GM10248 (cell line): ENCODE results near the gene RBM47.

Source experiments
- CTCF ChIA-PET: fragments of 300-600 bp; sonication (Branson Sonifier 250); formaldehyde crosslinking; extraction: SDS; loops from one replicate; lab custom pipeline; 2021; ENCODE audit warnings: antibody characterized with exemption; lab: Yijun Ruan, JAX
- POLR2A ChIA-PET: fragments of 350-650 bp; sonication (Branson Sonifier 250); formaldehyde crosslinking; extraction: SDS; loops from one replicate; lab custom pipeline; 2020; ENCODE audit warnings: antibody characterized with exemption; lab: Yijun Ruan, JAX
- DNase-seq: peaks from one replicate; pipeline ENCODE4 v3.0.0; 2012; ENCODE audit errors: extremely low spot score
- CTCF ChIP-seq: IDR thresholded peaks from 2 replicates; pipeline ENCODE4 v1.5.1; 2012; ENCODE audit warnings: mild to moderate bottlenecking, low read depth; ENCODE audit errors: extremely low read depth, missing control alignments, control extremely low read depth

RBM47 gene

GRCh38 chr4:40514497-40514951 is 115.1 kb downstream of the RBM47 start:
- CTCF ChIA-PET: interaction anchor here (1.8 to 2.3 kb wide), 2 partner anchors 11 to 18 kb away, joined by 4 to 11 read pairs; no protein-coding TSS in a partner anchor
- POLR2A ChIA-PET: no interaction called here
- no peak for TF ChIP-seq CTCF
- no peak for DNase-seq

GRCh38 chr4:40511036-40511614 is 118.5 kb downstream of the RBM47 start:
- DNase-seq: no peak
- POLR2A ChIA-PET: no interaction called here
- TF ChIP-seq CTCF: no peak
- CTCF ChIA-PET: no interaction called here

DNA sequence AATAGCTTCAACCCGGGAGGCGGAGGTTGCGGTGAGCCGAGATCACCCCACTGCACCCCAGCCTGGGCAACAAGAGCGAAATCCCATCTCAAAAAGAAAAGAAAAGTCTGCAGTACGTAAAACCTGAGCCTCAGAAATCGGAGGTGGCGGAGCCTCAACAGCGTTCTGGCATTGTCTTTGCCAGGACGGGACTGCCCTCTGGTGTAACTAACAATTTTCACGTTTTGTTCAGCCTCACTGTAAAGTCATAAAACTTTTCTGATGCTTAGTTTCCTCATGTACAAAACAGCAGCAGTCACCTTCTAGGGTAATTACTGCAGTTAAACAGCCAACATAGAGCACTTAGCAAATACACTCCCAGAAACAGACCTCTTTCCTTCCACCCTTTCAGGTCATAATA is 121.7 kb downstream of the RBM47 start:
- POLR2A ChIA-PET: no interaction called here
- CTCF ChIA-PET: interaction anchor here (0.7 to 1.0 kb wide), 2 partner anchors 17 to 19 kb away, joined by 3 read pairs; no protein-coding TSS in a partner anchor
- no peak for TF ChIP-seq CTCF
- no peak for DNase-seq

DNA sequence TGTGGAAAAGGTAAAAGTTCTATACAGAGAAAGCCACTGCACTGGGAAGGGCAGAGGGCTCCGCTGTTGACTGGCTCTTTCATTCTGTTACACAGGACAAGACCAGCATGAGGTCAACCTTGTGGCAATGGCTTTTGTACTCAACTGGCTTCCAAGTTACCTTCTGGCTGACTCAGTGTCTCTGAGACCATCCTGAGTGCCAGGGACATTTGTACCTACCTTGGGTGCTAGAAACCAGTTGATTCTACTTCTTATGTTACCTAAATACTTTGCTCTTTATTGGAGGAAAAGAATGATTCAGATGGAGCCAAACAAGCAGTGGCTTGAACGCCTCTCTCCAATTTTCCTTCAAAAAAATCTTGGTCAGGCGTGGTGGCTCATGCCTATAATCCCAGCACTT is 123.2 kb downstream of the RBM47 start:
- no peak for TF ChIP-seq CTCF
- DNase-seq: no peak
- POLR2A ChIA-PET: no interaction called here
- CTCF ChIA-PET: no interaction called here

DNA sequence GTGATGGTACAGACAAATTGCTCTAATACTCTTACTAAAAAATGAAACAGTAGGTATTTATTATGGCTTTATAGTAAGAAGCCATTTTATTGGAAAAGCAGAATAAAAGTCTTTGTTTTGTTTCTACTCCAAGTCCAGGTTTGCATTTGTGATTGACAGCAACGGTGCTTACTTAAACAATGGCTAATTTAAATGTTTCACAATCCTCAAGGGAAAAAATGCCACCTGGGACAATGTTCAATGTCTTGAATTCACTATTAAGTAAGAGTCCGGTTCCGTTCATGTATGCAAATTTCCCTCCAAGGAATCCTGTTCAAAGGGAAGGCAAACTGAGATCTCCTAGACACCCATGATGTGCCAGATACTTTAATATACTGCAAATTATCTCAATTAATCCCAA is 123.6 kb downstream of the RBM47 start:
- POLR2A ChIA-PET: no interaction called here
- TF ChIP-seq CTCF: no peak
- CTCF ChIA-PET: no interaction called here
- no peak for DNase-seq

DNA sequence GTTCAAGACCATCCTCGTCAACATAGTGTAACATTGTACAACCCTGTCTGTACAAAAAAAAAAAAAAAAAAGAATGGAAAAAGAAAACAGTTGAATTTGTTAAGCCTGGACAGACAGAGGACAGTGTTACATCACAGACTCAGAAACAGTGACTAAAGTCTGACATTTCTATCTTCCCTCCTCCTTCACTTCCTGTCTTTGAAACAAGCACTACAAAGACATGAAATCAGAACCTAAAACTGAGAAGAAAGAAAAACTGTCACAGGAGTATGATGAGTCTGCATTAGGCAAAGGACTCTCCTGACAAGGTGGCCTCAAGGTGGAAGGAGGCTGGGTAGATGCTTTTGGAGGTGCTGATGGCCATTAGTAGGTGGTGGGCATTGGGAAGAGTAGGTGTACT is 126.7 kb downstream of the RBM47 start:
- ChIA-PET CTCF (interaction anchor here (2.0 kb wide), 1 partner anchor 18 kb away, joined by 7 read pairs; no protein-coding TSS in a partner anchor), POLR2A (no interaction called here)
- peak; percentile 44 for DNase-seq
- no peak for TF ChIP-seq CTCF
